Kidney capillary endothelial cell (primary cell): ENCODE results near the gene SLC24A3.
A peak's percentile ranks its signal among the peaks of the same experiment; 100 is the strongest.
"Not testable (repeated sequence)": the region's sequence is repeated elsewhere in the genome, so short reads cannot be mapped to it uniquely, and the experiment has no call there.

Experiments used
- DNase-seq: peaks from one replicate; pipeline ENCODE4 v3.0.0-alpha.2; 2018; ENCODE audit warnings: low spot score

Gene SLC24A3

DNA sequence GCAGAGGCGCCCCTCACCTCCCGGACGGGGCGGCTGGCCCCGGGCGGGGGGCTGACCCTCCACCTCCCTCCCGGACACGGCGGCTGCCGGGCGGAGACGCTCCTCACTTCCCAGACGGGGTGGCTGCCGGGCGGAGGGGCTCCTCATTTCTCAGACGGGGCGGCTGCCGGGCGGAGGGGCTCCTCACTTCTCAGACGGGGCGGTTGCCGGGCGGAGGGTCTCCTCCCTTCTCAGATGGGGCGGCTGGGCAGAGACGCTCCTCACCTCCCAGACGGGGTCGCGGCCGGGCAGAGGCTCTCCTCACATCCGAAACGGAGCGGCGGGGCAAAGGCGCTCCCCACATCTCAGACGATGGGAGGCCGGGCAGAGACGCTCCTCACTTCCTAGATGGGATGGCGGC lies 466.1 kb downstream of the SLC24A3 start:
- DNase-seq: not testable (repeated sequence)

DNA sequence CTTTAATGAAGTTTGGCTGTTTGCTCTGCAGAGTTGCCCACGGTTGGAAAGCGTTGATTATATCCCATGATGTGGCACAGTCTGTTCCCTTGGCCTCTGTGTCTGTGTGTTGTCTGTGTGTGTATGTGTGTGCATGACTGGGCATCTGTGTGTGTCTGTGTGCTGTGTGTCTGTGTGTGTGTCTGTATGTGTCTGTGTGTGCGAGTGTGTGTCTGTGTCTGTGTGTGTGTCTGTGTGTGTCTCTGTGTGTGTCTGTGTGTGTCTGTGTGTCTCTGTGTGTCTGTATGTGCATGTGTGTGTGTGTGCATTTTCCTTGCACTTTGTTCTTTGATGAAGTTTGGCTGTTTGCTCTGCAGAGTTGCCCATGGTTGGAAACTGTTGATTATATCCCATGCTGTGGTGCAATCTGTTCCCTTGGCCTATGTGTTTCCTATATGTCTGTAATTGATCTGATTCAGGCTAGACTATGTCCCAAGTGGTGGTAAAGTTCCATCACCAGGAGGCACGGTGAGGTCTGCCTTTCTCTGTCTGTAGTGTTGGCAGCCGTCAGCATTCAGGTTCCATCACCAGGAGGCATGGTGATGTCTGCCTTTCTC lies 467.6 kb downstream of the SLC24A3 start:
- no peak for DNase-seq

DNA sequence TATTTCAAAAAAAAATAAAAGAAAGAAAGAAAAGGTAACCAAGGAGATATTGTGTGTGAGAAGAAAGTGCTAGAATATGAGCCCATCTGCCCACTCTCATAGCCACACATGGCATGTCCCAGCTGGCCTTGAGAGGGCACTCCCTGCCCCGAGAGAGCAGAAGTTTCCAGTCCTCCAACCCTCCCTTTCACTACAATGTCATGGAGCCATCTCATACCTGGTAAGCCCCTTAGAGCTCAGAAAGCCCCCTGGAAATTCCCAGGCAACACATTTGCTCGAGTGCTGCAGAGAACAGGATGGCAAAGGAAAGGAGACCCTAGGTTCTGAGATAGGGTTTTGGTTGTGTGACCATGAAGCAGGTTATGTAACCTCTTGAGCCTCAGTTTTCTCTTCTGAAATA lies 469.8 kb downstream of the SLC24A3 start:
- no peak for DNase-seq

- no peak for DNase-seq
These were observed 470.7 kb downstream of the SLC24A3 start for GRCh38 chr20:19683188-19683587.

- no peak for DNase-seq
These were observed 471.4 kb downstream of the SLC24A3 start for GRCh38 chr20:19683822-19684221.

GRCh38 chr20:19688031-19688806 lies 475.8 kb downstream of the SLC24A3 start:
- DNase-seq: peak; percentile 84

- DNase-seq: no peak
These were observed 478.0 kb downstream of the SLC24A3 start for GRCh38 chr20:19690462-19690861.

DNA sequence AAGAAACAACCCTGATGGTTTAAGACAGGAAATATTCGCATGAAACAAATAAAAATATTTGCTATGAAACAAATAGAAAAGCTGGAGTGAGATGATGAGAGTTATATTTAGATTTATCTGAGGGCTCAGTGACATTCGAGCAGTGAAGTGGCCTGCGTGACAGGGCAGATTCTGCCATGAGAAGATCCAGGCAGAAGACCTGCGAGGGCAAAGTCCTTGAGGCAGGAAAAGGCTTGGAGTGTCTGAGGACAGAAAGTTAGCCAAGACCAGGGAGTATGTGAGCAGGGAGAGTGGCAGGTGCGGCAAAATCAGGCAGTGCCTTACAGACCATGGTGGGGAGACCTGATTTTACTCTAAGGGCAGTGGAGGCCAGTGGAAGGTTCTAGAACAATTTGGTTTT lies 478.7 kb downstream of the SLC24A3 start:
- DNase-seq: no peak

DNA sequence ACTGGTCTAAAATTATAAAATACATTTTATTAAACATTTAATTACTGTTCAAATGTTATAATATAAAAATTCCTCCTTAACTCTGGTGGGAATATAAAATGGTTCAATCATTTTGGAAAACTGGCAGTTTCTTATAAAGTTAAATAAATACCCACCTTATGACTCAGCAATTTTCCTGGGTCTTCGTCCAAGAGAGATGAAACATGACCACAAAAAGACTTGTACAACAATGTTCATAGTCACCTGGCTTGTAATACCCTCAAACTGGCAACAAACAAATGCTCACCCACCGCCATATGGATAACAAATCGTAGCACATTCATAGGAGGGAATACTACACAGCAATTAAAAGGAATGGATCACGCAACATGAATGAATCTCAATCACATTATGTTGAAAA lies 479.7 kb downstream of the SLC24A3 start:
- no peak for DNase-seq

DNA sequence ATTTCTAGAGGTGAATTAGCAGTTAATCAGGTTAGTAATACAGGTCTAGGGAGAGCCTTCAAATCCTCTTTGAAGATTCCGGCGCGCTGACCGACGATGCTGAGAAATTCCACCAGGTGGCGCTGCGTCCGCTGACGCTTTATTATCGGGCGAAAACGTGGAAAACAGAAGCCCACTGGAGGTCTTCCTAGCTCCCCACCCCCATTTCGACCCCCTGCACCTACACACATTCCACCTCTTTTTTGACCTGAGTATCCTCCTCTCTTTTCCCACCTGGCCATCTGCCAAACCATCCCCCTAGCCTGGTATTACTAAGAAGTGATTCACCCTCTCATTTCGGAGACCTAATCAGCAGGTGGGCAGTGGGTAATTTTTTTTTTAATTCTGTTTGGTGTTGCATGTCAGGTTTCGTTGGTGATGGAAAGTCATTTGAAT lies 480.3 kb downstream of the SLC24A3 start:
- DNase-seq: peak; percentile 56

GRCh38 chr20:19693508-19693907 lies 481.1 kb downstream of the SLC24A3 start:
- DNase-seq: no peak

GRCh38 chr20:19695081-19695480 lies 482.6 kb downstream of the SLC24A3 start:
- DNase-seq: no peak

- no peak for DNase-seq
These were observed 484.2 kb downstream of the SLC24A3 start for GRCh38 chr20:19696620-19697019.

DNA sequence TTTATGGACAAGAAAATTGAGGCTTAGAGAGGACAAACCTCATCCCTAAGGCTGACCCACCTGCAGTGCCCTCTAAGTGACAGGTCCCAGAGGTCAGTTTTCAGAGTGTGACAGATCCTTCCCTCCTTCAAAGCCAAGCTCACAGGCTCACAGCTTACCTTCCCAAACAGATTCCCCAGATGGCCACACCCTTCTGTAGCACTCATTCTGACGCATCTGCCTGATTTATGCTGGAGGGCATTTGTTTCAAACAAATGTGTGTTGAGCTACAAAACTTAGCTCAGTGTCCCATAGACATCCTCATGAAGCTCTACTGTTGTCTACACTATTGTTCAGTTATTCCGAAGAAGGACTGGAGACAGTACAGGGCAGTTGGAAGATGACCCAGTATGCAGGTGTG lies 485.0 kb downstream of the SLC24A3 start:
- no peak for DNase-seq

DNA sequence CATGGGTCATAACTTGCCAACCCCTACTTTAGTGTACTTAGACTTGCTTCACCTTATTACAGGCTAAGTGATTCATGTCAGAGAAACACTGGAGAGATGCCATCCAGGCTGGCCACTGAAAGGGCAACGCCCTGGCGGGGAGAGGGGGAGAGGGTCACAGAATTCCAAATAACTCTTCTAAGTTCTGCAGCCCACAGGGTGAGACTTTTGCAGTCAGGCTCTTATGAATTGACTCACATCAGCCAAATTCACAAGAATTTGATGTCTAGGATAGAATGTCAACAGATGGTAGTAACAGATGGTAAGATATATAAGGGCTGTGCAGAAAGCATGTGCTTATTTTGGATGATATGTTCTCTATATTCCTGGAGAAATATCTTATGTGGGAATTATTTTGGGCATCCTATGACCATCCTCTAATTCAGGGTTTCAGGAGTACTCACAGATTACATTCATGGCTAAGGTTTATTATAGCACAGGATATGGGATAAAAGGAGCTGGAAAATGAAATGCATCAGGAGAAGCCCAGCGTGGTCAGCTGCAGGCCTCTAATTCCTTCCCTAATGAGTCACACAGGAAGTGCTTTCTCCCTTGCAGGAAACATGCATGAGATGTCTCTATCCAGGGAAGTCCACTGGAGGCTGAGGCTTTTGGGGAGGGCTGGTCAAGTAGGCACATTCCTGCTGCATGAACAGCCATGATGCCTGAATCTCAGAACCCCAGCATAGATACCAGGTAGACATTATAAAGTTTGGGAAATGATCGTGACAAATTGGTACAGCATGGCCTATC lies 486.9 kb downstream of the SLC24A3 start:
- DNase-seq: peak; percentile 87

- no peak for DNase-seq
These were observed 489.0 kb downstream of the SLC24A3 start for GRCh38 chr20:19701429-19701828.

- no peak for DNase-seq
These were observed 494.0 kb downstream of the SLC24A3 start for GRCh38 chr20:19706463-19706862.

DNA sequence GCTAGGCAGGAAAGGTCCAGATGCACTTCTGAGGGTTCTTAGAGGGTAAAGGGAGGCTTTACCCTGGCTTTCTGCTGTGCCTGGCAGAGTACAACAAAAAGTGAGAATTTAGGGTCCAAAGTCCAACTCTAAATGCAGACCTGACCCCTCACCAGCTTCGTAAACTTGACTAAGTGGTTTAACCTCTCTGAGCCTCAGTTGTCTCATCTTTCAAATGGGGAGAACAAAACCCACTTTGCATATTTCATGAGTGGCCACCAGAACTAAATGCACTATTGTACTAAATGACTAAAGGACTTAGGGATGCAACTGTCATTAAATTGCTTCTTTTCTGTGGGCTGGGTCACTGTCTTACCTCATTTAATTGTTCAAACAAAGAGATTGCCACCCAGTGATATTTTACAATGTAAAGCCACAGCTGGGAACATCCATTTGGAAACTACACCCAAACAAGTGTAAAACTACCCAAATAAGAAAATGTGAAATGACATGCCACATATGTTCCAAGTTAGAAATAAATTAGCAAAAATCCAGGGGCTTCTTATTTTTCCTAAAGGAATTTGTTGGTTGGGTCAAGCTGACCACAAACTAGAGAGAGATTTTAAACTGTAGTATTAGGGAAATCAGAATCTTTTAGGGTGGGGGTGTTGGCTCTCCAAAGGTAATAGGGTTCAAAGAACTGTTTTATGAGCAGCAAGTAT lies 497.3 kb downstream of the SLC24A3 start:
- DNase-seq: no peak

- no peak for DNase-seq
These were observed 498.1 kb downstream of the SLC24A3 start for GRCh38 chr20:19710336-19711120.

DNA sequence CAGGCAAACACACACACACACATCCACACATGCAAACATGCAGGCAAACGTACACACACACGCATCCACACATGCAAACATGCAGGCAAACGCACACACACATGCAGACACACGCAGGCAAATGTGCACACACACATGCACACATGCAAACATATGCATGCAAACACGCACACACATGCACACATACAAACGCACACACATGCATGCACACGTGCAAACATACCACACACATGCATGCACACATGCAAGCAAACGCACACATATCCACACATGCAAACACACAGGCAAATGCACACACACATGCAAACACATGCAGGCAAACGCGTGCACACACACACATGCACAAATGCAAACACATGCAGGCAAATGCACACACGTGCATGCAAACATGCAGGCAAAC lies 498.7 kb downstream of the SLC24A3 start:
- no peak for DNase-seq

GRCh38 chr20:19712721-19713260 lies 500.3 kb downstream of the SLC24A3 start:
- no peak for DNase-seq
